GM19452 (cell line): ENCODE measurements around the gene STKLD1.
"Not testable (repeated sequence)": the region's sequence is repeated elsewhere in the genome, so short reads cannot be mapped to it uniquely, and the experiment has no call there.

Experiments used
- ATAC-seq: cut with Tn5 transposase; IDR thresholded peaks from one replicate; pipeline ENCODE4 v1.9.1; 2021; ENCODE audit not compliant: unreplicated experiment

STKLD1 gene

DNA sequence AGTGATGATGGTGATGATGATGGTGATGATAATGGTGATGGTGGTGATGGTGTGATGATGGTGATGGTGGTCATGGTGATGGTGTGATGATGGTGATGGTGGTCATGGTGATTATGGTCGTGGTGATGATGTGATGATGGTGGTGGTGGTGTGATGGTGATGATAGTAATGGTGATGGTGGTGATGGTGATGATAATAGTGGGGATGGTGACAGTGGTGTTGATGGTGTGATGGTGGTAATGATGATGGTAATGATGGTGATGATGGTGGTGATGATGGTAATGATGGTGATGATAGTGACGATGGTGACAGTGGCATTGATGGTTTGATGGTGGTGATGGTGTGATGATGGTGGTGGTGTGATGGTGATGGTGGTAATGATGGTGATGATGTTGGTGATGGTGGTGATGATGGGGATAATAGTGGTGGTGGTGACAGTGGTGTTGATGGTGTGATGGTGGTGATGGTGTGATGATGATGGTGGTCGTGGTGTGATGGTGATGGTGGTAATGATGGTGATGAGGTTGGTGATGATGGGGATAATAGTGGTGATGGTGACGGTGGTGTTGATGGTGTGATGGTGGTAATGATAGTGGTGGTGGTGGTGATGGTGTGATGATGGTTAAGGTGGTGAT, 6.5 kb downstream of the STKLD1 start:
- ATAC-seq: no peak

DNA sequence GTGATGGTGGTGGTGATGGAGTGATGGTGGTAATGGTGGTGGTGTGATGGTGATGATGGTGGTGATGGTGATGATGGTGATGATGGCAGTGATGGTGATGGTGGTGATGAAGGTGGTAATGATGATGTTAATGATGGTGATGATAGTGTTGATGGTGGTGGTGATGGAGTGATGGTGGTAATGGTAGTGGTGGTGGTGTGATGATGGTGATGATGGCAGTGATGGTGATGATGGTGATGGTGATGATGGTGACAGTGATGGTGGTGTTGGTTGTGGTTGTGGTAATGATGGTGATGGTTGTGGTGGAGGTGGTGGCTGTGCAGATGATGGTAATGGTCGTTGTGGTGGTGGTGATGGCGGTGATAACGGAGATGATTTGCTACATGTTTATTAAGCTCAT, 7.3 kb downstream of the STKLD1 start:
- ATAC-seq: no peak

GRCh38 chr9:133384736-133385321, 8.7 kb downstream of the STKLD1 start:
- no peak for ATAC-seq

GRCh38 chr9:133385452-133385851, 9.3 kb downstream of the STKLD1 start:
- ATAC-seq: no peak

GRCh38 chr9:133386338-133386737, 10.2 kb downstream of the STKLD1 start:
- ATAC-seq: no peak

GRCh38 chr9:133387680-133388079, 11.5 kb downstream of the STKLD1 start:
- ATAC-seq: no peak

GRCh38 chr9:133389025-133389557, 12.9 kb downstream of the STKLD1 start:
- ATAC-seq: no peak

- ATAC-seq: no peak
Measured at GRCh38 chr9:133389562-133389961, 13.4 kb downstream of the STKLD1 start.

DNA sequence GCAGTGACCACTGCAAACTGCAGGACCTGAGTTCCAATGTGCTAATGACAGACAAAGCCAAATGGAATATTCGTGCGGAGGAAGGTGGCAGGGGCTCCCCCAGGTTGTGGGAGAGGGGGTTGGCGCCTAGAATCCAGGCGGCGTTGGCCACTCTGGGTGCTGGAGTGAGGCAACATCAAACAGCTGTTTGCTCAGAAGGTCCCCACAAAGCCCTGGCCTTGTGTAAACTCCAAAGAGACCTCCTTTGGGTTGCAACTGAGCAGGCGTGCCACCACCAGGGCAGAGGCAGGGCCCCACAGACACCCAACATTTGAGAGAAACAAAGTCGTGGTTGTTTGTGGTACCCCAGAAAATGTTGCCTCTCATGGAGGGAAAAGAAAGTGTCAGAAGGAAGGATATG, 14.5 kb downstream of the STKLD1 start:
- no peak for ATAC-seq

DNA sequence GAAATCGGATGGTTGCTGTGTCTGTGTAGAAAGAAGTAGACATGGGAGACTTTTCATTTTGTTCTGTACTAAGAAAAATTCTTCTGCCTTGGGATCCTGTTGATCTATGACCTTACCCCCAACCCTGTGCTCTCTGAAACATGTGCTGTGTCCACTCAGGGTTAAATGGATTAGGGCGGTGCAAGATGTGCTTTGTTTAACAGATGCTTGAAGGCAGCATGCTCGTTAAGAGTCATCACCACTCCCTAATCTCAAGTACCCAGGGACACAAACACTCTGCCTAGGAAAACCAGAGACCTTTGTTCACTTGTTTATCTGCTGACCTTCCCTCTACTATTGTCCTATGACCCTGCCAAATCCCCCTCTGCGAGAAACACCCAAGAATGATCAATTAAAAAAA, 15.3 kb downstream of the STKLD1 start:
- not testable (repeated sequence) for ATAC-seq

DNA sequence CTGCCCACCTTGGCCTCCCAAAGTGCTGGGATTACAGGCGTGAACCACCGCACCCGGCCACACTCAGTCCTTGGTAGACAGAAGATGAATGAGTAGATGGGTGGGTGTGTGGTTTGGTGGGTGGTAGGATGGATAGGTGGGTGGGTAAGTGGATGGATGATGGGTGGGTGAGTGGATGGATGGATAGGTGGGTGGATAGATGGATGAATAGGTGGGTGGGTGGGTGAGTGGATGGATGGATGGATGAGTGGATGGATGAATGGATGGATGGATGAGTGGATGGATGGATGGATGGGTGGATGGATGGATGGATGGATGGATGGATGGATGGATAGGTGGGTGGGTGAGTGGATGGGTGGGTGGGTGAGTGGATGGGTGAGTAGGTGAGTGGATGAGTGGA, 16.1 kb downstream of the STKLD1 start:
- ATAC-seq: not testable (repeated sequence)

DNA sequence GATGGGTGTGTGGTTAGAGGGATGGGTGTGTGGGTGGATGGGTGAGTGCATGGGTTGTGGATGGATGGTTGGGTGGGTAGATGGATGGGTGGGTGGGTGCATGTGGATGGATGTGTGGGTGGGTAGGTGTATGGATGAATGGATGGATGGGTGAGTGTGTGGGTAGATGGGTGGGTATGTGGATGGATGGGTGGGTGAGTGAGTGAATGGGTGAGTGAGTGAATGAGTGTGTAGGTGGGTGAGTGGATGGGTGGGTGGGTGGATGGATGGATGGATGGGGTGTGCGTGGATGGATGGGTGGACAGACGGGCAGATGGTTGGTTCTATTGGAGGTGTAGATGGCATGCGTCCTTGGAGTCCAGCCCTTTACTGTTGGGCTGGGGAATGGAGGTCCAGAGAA, 17.2 kb downstream of the STKLD1 start:
- ATAC-seq: no peak

DNA sequence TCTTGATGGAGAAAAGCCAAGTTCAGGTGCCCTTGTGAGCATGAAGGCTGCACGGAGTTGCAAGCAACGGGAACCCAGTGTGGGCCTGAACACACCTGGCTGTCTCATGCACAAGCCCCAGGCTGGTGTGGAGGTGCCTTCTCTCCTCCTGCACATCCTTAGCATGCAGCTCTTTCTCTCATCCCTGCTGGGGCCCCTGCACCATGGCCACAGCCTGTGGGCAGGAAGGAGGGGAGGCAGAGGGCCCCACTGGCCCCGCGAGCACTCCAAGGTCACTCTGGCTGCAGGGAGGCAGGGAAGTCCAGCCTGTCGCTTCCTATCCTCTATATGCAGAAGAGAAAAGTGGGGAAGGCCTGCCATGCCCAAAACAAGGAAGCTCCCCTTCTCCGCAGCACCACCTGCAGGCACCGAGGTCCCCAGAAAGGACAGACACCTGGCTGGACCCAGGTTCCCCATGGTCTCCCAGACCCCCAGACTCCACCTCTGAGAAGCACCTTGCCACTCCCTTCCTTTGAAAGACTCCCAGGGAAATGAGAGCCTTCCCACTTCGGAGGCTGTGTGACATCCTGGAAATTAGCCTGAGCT, 18.6 kb downstream of the STKLD1 start:
- ATAC-seq: no peak

GRCh38 chr9:133396952-133397351, 20.8 kb downstream of the STKLD1 start:
- no peak for ATAC-seq

DNA sequence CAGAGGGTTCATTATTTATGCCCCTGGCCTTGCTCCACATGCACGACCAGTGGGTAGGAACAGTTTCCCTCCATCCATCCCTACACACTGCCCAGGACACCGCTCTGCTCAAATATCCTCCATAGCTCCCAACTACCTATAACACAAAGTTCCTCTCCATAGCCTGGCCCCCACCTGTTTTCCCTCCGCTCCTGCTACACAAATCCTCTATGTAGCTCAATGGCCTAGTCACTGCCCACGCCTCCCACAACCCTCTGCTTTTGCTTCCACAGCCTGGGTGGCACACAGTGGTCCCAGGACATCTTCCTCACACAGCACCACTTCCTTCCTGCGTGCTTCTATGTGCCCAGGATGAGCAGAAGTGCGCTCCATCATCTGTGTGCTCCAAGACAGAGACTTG, 21.2 kb downstream of the STKLD1 start:
- ATAC-seq: no peak

- no peak for ATAC-seq
Measured at GRCh38 chr9:133397895-133398294, 21.7 kb downstream of the STKLD1 start.

- no peak for ATAC-seq
Measured at GRCh38 chr9:133400292-133400691, 24.1 kb downstream of the STKLD1 start.

- no peak for ATAC-seq
Measured at GRCh38 chr9:133401588-133401987, 25.4 kb downstream of the STKLD1 start.

GRCh38 chr9:133402689-133403088, 26.5 kb downstream of the STKLD1 start:
- ATAC-seq: no peak

GRCh38 chr9:133403766-133404453, 27.7 kb downstream of the STKLD1 start:
- no peak for ATAC-seq

- ATAC-seq: no peak
Measured at GRCh38 chr9:133404454-133405002, 28.4 kb downstream of the STKLD1 start.
